Endometrial microvascular endothelial cells (primary cell): ENCODE data around the gene LY9. TPM values are rescaled to one million over a fixed set of nuclear protein-coding genes. Genes with fewer than 3 reads are reported as not detected.

Experiments used
- in situ Hi-C: cut with HindIII; loops from 2 replicates; pipeline ENCODE4 v1.10.0; 2017; ENCODE audit warnings: low sequenced_read_pairs, low pct_unique_long_range_greater_than_20kb; ENCODE audit errors: inconsistent ontology term
- total RNA-seq: library from RNA; depleted of rRNA; stranded (reverse); fragments of >200 nt; gene quantifications from one replicate; pipeline ENCODE4 v1.2.3, GENCODE V29; 2015; ENCODE audit errors: inconsistent ontology term

LY9 gene, protein sequence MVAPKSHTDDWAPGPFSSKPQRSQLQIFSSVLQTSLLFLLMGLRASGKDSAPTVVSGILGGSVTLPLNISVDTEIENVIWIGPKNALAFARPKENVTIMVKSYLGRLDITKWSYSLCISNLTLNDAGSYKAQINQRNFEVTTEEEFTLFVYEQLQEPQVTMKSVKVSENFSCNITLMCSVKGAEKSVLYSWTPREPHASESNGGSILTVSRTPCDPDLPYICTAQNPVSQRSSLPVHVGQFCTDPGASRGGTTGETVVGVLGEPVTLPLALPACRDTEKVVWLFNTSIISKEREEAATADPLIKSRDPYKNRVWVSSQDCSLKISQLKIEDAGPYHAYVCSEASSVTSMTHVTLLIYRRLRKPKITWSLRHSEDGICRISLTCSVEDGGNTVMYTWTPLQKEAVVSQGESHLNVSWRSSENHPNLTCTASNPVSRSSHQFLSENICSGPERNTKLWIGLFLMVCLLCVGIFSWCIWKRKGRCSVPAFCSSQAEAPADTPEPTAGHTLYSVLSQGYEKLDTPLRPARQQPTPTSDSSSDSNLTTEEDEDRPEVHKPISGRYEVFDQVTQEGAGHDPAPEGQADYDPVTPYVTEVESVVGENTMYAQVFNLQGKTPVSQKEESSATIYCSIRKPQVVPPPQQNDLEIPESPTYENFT
- not detected for total RNA-seq

DNA sequence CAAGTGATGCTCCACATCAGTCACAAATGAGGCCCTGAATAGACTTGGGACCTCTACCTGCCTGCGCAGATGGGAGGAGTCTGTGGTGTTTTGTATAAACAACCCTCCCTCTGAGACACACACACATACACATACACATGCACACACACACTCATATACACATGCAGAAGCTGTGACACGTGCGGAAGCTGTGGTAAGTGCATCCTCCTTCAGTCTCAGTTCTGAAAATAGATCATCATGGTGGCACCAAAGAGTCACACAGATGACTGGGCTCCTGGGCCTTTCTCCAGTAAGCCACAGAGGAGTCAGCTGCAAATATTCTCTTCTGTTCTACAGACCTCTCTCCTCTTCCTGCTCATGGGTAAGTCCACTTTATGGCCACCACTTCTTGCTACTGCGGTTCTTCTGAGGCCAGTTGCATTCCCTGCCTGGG lies at the start of gene LY9:
Gene LY9 (plus strand): TSS at position 224 of the 433 bp plus-strand sequence. CDS start 14 bp downstream, at position 238.
- in situ Hi-C loops, result no loop called here

DNA sequence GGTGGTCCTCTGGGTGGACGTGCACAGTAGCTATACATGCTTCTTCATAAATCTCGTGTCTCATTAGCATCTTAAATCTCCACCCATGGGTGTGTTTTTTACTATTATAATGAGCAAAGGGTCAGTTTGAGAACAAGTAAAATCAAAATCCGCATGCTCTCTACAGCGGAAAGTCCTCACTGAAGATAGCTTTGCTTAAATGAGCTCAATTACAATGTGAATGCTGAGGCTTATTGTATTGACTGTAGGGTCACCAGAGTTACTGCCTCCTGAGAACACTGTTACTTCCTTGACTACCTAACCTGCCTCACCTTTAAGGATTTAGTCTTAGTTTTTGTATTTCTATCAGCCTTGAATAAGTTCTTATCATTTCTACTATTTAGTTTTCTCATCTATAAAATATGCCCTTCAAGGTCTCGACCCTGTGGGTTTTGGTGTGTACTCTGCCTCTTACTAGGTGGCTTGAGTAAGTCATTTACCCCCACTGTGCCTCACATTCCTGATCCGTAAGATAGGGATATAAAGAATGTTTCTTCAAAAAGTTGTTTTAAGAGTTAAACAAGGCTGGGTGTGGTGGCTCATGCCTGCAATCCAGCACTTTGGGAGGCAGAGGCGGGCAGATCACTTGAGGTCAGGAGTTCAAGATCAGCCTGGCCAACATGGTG lies 49.0 kb upstream of the LY9 start:
- in situ Hi-C loops, result no loop called here

DNA sequence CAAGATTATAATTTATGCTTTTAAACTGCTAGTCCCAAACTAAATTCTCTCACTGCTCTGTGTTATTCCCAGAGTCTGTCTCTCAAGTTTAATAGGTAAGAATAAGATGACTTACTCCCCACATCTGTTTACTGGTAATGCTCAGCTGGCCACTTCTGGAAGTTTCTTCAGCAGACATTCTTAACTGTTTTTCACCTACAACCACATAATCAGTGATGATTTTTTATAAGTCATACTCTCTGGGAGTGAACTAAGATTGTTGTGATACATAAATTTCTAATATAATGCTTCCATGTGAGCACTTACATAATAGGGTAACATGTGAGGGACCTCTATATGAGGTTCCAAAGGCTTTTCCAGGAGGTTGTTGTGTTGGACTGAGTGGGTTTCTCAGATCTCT lies 48.3 kb upstream of the LY9 start:
- in situ Hi-C loops, result no loop called here

DNA sequence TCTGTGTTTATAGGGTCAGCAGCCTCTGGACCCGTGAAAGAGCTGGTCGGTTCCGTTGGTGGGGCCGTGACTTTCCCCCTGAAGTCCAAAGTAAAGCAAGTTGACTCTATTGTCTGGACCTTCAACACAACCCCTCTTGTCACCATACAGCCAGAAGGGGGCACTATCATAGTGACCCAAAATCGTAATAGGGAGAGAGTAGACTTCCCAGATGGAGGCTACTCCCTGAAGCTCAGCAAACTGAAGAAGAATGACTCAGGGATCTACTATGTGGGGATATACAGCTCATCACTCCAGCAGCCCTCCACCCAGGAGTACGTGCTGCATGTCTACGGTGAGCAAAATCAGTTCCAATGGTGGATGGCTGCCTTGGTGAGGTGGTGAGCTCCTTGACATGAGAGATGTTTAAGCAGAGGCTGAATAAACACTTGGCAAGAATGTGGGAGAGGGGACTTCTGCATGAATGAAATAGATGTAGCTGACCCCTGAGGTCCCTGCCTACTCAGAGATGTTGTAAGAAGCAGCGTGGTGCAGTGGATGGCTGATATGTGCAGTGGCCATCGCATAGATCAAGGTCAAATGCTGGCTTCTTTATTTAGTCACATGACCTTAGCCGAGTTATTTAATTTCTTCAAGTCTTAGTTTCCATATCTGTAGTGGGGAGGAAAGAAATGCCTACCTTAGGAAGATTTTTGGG lies 47.6 kb upstream of the LY9 start:
- in situ Hi-C loops, result no loop called here

DNA sequence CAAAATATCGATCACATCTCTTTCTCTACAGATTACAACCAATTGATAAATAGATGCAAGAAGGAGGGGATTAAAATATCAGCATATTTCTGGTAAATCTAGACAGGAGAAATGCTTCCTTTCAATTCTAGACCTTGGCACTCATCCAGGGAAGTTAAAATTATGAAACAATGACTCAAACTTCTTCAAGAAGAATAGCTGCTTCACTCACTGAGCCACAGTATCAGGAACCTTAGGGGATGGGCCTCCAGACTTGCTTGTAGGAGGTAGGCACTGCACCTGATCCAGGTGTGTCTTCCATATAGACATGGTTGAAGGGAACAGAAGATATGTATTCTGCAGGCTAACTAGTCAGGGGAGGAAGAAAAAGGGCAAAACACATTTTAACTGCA lies 47.1 kb upstream of the LY9 start:
- in situ Hi-C loops, result no loop called here

DNA sequence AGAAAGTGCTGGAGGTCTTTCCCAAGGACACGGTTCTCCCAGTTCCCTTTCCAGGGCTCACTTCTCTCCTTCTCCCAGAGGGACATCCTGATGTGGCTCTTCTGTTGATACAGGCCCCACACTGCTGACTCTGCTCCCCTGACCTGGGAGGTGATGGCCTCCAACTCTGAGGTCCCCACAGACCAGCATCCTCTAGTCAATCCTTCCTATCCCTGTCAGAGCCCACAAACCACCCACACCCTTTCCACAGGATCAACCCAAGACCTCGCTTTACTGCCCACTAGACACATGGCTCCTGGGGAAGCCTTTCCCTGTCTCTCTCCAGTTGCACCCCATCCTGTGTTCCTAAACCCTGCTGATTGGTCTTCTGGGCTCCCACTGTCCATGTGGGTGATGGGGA lies 45.4 kb upstream of the LY9 start:
- in situ Hi-C loops, result no loop called here

DNA sequence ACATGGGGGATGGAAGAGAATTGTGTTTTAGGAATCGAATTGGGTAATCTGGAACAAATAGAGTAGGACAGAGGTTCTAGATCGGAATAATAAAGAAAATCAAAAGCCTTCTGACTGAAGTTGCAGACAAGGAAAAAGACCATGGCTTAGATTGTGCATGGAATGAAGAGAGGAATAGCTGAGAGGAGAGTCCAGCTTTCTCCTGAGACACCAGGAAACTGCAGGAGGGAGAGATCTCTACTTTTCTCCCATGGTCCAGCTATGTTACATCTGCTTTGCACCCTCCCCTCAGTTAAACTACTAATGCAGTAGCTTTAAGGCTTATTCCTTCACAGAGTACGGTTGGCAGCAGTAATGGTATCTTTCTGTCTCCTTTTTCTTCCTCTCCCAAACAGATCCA lies 43.6 kb upstream of the LY9 start:
- in situ Hi-C loops, result no loop called here

DNA sequence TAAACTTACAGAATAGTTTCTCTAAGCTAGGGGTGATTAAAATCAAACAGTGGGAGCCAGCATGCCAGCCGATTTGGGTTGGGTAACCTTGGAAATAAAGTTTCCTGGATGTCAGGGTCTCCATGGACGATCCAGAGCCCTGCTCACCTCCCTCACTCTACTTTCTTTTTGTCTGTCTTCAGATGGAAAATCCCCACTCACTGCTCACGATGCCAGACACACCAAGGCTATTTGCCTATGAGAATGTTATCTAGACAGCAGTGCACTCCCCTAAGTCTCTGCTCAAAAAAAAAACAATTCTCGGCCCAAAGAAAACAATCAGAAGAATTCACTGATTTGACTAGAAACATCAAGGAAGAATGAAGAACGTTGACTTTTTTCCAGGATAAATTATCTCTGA lies 43.0 kb upstream of the LY9 start:
- in situ Hi-C loops, result no loop called here

DNA sequence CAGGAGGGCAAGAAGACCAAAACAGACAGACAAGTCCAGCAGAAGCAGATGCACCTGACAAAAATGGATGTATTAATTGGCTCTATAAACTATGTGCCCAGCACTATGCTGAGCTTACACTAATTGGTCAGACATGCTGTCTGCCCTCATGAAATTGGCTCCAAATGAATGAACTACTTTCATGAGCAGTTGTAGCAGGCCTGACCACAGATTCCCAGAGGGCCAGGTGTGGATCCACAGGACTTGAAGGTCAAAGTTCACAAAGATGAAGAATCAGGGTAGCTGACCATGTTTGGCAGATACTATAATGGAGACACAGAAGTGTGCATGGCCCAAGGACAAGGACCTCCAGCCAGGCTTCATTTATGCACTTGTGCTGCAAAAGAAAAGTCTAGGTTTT lies 42.4 kb upstream of the LY9 start:
- in situ Hi-C loops, result no loop called here

DNA sequence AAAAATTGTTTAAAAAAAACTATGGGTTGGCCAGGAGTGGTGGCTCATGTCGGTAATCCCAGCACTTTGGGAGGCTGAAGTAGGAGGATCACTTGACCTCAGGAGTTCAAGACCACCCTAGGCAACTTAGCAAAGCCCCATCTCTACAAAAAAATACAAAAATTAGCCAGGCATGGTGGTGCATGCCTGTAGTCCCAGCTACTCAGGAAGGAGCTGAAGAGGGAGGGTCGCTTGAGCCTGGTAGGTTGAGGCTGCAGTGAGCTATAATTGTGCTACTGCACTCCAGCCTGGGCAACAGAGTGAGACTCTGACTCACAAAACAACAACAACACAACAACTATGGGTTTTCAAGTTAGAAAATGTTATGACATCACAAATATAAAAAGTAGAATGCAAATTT lies 40.5 kb upstream of the LY9 start:
- in situ Hi-C loops, result no loop called here

DNA sequence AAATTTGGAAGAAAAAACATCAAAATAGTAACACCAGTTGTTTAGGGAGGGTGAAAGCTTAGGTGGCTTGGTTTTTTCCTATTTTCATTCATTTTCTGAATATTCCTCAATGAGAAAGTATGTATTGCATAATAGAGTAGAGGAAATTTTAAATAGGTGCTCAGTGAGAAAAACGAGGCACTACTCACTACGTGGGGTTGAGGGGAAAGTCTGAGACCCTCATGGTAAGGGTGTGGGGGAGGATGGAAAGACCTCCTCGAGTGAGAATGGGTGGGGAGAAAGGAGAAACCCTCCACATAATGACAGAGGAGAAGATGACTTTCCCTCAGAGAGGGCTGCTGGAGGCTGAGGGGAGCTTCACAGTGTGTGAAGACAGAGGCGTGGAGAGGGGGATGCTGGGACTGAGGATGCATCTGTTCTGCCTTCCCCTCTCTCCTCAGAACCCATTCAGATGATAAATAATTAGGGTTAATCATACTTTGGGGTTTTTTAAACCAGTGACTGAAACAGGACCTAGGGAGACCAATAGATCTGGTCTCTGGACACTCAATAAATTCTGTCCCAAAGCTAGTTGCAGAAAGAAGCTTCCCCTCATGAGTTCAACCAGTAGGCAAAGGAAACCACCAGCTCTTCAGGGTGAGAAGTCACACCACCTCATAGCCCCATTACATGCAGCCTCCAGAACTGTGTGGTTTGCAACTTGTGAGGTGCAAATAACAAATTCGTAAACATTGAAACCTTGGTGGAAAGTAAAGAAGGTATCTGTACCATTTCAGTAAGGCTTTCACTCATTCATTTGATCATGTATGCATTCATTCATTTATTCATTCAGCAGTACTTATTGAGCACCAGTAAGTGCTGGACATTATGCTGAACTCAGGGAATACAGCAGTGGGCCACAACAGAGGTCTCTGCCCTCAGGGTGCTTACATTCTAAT lies 39.8 kb upstream of the LY9 start:
- in situ Hi-C loops, result no loop called here

DNA sequence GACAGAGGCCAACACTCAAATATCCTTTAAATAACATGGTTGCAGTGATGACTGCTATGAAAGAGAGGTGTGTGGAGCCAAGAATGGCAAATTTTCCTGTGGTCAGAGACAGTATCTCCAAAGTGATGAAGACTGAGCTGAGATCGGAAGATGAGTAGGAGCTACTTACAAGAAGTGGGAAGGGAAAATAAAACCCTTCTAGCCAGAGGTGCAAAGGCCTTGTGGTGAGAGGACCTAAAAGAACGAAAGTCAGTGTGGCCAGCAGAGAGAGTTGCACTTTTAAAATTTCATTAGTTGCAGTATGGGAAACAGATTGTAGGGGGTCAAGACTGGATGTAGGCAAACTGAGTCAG lies 39.1 kb upstream of the LY9 start:
- in situ Hi-C loops, result no loop called here

DNA sequence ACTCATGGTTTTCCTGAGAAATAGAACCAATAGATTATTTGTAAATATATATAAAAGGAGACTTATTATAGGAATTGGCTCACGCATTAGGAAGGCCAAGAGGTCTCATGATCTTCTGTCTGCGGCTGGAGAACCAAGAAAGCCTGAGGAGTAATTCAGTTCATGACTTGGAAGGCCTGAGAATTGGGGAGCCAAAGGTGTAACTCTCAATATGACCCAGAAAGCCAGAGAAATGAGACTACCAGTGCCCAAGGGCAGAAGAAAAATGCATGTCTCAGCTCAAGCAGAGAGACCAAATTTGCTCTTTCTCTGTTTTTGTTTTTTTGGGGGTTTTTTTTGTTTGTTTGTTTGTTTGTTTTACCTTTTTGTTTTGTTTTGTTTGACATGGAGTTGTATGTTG lies 37.5 kb upstream of the LY9 start:
- in situ Hi-C loops, result no loop called here

DNA sequence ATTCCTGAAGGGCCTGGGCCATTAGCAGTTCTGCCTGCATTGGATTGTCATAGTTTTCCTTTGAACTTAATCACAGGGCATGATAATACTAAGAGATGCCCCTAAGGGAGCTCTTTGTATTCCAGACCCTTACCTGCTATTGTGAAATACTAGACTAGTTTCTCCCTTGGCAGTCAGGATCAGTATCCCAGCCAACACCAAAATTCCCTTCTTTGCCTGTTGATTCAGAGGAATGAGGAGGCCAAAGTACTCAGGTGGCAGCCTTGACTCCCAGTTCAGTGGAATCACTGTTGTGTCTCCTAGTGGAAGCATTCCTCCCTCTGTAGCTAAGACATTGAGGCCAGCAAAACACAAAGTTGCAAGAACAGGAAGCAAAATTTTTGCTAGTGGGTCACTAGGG lies 36.2 kb upstream of the LY9 start:
- in situ Hi-C loops, result no loop called here

DNA sequence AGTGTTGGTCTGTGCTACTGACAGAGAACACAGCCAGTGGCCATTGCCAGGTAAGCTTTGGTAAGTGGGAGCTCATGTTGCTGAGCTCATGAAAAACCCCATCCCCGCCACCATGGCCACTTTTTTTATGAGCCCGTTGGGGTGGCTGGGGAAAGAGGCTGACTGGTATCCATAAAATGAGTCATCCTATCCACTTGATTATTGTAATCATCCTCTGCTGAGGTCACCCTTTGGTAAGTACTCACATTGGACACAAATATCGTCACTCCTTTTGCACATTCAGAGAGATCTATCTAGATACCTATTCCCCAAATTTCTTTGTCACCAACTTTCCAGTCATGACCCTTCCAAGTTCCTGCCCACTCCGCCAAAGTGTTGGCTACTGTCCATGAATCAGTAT lies 34.9 kb upstream of the LY9 start:
- in situ Hi-C loops, result no loop called here

DNA sequence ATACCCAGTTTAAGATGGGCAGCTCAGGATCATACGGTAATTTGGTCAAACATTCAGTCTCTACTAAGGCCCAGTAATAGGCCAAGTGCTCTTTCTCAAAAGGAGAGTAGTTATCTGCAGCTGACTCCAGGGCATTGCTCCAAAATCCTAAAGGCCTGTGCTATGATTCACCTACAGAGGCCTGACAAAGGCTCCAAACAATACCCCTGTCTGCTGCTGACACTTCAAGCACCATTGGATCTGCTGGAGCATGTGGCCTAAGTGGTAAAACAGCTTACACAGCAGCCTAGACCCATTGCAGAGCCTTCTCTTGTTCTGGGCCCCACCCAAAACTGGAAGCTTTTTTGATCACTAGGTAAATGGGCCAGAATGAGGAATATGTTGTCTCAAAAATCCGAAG lies 34.1 kb upstream of the LY9 start:
- in situ Hi-C loops, result no loop called here

DNA sequence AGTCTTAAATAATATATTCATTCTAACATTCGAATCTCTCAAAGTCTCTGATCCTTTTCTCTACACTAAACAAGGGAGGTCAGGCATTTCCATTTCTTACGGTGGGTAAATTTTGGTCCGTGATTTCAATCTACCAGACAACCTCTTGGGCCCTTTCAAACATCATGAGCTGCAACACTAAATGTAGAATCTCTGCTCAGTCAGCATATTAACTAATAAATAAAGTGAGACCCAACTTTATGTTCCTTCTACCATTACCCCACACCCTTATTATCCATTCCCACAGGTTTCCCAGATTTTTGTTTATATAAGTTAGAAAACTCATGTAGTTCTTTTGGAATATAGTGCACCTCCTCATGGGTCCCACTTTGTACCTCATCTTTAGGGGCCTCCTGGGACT lies 32.0 kb upstream of the LY9 start:
- in situ Hi-C loops, result no loop called here

DNA sequence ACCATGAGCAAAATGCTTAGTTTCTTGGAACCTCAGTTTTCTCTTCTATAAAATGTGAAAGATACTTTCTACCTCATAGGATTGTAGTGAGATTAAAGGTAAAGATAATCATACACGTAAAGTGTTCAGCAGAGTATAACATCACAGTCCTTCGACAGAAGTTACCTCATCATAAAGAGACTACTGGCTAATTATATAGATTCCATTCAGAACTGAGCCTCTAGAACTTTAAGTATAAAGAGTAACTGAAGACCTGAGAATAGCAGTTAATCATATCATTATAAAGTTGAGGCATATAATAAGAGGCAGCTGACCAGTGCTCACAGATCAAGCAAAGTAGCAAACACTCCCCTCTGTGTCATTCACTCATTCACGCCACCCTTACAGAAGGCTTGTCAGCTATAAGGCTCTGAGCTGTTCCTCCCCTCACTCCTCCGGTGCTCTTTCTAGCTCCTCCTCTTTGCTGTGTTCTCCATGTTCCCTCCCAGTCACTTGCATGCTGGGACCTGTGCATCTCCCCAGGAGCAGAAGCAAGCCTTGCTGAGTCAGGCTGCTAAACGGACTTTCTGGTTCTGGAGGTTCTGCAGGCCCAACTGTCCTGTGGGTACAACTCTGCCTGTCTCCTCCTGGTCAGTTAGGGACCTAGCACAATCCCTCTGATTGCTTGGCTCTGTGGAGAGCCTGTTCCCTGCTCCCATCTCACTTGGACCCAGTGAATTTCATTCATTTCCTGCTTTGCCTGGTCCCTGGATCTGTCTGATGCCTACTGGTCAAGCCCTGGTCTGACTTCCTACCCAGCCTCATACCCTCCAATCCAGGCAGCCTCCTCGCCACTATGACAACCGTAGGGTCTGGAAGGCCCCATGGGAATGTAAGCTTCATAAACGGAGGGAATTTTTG lies 28.3 kb upstream of the LY9 start:
- in situ Hi-C loops, result no loop called here
